NCI-H1436 (cell line): ENCODE results near the gene GAA.
A peak's percentile ranks its signal among the peaks of the same experiment; 100 is the strongest.

Experiments used
- DNase-seq: peaks from one replicate; lab custom pipeline; 2025; lab: John Stamatoyannopoulos, UW

The GAA gene

DNA sequence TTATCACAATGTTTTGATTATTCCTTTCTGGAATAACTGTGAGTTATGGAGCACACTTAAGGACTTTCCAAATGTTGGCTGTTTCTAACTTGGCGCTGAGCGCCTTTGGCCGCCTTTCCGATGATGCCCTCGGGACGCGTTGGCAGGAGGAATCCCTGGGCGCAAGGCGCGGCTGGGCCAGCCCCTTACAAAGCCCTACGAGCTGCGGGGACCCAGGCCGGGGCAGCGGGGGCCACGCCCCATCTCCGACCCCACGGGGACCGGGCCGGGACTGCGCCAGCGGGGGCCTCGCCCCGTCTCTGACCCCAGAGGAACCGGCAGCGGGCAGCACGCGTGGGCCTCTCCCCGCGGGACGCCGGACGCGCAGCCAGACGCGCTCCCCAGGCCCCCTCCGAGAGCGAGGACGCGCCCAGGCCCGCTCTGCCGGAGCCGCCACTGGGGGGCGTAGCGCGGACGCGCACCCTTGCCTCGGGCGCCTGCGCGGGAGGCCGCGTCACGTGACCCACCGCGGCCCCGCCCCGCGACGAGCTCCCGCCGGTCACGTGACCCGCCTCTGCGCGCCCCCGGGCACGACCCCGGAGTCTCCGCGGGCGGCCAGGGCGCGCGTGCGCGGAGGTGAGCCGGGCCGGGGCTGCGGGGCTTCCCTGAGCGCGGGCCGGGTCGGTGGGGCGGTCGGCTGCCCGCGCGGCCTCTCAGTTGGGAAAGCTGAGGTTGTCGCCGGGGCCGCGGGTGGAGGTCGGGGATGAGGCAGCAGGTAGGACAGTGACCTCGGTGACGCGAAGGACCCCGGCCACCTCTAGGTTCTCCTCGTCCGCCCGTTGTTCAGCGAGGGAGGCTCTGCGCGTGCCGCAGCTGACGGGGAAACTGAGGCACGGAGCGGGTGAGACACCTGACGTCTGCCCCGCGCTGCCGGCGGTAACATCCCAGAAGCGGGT lies at the start of gene GAA:
TSS of gene GAA (plus strand) at position 571 of the 935 bp plus-strand sequence. CDS start 3,006 bp downstream, outside the sequence.
- DNase-seq = peak; percentile 91

DNA sequence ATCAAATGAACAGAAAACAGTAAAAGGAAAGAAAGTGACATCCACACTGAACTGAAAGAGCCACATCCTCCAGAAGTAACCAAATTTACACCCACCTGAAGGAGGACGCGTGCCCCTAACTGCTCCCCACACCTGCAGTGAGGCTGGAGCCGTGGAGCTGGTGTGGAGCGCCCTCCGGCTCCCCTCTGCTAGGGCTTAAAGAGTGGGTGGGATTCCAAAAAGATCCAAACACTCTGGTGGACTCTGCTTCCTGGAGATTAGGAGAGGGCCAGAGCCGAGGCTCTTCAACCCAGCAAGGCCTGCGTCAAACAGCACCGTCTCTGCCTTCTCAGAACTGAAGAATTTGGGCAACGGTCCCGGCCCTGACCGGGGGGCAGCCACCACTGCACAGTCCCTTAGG lies 49.7 kb upstream of the GAA start:
- no peak for DNase-seq

DNA sequence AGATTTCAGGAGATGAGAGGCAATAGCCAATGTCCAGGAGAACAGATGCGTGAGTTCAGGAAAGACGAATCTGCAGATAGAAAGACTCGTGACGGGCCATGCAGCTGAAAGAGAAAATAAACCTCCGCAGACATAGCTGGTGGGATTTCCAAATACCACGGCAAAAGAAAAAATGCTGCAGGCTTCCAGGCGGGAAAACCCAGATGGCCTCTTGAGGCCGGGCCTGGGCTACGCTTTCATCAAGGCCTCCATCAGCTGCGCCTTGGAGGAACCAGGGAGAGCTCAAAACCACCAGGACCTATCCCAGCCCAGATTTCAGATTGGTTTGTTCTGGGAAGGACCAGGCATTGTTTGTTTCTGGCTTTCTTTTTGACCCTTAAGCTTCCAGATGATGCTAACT lies 48.3 kb upstream of the GAA start:
- DNase-seq = no peak

DNA sequence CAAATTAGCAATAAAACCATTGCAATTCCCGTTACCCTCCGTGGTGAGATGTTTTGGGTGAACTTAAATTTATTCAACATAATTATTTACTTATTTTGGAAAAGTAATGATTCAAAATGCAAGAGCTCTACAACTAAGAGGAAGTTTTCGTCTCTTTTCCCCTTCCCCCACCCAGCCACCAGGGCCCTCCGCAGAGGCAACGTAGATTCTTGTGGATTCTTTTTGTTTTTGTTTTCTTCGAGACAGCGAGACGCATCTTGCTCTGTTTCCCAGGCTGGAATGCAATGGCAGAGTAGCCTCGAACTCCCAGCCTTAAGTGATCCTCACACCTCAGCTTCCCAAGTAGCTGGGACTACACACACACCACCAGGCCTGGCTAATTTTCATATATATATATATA lies 45.8 kb upstream of the GAA start:
- DNase-seq = no peak

DNA sequence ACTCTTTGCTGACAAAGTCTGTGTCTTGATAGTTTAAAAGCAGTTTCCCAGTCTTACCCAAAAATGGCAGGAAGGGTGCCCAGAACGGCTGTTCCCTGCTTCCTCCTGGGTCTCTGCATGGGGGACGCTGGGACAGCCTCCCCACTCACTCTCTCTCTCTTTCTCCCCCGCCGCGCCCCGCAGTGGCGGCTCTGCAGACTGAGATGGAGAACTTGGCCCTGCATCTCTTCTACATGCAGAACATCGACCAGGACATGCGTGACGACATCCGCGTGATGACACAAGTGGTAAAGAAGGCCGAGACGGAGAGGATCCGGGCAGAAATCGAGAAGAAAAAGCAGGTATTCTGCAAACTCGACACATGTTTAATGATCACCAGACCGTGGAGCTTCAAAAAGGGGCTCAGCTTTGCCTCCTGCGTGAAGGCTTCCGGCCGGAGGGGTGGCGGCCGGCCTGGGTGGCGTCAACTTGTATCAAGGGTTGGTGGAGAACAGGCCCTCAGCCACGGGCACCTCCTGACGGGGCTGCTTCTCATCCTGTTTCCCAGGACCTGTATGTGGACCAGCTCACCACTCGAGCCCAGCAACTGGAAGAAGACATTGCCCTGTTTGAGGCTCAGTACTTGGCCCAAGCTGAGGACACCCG lies 42.9 kb upstream of the GAA start:
- DNase-seq = no peak

DNA sequence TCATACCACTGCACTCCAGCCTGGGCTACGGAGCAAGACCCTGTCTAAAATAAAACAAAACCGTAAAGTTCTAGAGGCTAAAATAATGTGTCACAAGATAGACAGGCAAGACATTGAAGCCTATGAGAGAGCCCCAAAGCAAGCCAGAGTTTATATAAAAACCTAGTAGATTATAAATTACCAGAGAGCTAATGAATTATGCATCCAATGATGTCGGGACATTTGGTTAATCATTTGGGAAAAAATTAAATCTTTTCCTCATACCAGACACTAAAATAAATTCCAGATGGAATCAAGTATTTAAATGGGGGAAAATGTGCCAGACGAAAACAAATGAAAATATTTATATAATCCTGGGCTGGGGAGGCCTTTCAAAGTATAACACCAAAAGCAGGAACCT lies 40.7 kb upstream of the GAA start:
- no peak for DNase-seq

DNA sequence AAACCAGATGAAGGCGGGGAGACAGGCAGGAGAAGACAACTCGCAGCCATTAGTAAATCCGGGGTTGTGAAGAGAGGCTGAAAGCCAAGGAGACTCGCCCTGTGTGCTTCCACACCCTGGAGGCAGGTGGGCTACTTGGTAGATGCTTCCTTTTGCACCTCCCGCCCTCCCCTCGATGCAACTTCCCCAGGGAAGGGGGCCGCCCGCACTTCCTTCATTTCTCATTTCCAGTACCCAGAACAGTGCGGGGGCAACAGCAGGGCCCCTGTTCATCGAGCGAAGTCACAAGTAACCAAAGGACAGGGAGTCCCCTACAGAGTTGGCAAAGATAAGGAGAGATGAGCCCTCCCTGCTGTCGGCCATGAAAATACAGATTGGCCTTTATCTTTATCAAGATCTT lies 40.0 kb upstream of the GAA start:
- DNase-seq = no peak

DNA sequence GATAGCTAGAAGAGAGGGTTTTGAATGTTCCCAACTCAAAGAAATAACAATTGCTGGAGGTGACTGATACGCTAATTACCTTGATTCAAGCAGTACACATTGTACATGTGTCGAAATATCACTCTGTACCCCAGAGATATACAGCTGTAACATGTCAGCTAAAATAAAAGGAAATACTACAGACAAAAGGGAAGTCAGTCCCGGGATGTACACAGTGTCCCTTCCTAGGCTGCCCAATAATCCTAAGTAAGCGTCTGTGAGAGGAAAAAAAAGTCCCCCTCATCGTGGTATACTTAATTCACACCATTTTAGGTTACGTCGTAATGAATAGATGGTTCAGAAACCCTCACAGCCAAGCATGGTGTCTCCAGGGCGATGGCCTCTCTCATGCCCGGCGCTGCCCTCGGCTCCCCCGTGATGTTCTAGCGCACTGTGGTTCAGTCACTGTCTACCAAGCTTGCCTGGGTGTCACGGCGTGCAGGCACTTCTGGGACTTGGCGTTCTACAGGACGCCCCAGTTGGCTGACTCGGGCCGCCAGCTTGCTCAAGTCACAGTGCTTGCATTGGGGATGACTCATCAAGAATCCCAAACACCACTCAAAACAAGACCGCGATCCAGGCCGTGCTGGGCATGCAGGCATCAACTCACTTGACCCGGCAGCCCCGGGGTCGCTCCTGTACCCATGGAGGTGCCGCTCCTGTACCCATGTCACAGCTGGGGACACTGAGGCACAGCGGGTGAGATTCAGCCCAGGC lies 37.4 kb upstream of the GAA start:
- no peak for DNase-seq

DNA sequence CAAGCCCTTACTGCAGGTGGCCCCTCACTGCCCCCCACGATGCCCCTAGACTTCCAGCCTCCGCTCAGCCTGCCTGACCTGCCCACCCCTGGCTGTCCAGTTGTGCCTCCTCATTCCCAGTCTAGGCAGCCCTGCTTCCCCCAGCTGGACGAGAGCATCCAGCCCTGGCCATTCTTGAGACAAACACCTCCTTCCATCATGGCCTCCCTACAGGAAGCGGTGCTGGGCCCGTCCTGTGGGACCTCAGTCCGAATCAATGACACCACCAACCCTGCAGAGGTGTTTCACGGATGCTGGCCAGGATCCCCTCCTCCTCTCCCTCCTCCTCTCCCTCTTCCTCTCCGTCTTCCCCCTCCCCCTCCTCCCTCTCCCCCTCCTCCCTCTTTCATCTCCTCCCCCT lies 36.7 kb upstream of the GAA start:
- no peak for DNase-seq

DNA sequence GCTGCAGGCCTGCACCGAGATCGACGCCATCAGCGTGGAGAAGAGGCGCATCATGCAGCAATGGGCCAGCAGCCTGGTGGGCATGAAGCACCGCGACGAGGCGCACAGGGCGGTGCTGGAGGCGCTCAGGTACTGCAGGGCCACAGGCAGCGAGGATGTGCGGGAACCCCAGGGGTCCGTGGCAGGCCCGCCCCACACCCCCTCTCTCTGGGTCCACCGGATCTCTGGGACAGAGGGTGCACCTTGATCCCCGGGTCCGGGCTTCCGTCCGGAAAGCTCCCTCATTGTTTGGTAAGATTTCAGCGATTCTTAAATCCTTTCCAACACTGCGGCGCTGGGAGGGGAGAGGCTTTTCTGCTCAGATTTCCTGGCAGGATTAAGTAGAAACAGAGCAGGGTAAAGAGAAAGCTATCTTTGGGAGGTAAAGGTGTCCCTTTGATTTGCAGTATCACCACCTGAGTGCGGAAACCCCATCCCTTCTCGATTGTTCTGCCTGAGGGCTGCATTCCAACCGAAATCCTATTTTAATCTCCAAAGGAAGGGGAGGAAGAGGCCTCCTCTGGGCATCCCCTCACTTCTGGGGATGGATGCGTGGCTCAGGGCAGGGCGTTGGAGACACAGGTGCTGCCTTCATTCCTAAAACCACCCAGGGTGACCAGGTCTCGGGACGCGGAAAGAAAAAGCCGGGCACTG lies 35.8 kb upstream of the GAA start:
- no peak for DNase-seq

DNA sequence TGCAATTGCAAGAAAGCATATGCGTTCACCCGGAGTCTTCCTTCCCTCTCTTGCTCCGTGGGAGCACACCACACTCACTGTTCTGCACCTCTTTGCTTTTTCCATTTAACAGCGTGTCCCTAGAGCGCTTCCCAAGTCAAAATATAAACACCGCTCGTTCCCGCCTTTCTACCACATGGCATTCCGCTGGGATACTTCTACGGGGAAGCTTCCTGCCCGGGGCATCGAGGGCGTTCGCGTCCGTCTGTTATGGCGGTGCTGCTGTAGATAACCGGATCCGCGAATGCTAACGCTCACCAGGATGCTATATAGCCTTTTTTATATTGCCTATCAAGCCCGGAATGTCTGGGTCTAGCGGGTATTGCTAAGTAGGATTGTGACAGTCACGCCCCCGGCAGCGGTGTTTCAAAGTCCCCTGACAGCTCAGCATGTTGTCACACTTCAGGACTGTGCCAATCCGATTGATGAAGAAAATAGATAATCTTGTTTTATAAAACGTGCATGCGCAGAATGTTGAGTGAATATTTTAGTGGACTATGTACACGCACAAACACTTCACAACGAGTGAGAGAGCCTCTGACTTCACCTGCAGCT lies 33.9 kb upstream of the GAA start:
- no peak for DNase-seq

DNA sequence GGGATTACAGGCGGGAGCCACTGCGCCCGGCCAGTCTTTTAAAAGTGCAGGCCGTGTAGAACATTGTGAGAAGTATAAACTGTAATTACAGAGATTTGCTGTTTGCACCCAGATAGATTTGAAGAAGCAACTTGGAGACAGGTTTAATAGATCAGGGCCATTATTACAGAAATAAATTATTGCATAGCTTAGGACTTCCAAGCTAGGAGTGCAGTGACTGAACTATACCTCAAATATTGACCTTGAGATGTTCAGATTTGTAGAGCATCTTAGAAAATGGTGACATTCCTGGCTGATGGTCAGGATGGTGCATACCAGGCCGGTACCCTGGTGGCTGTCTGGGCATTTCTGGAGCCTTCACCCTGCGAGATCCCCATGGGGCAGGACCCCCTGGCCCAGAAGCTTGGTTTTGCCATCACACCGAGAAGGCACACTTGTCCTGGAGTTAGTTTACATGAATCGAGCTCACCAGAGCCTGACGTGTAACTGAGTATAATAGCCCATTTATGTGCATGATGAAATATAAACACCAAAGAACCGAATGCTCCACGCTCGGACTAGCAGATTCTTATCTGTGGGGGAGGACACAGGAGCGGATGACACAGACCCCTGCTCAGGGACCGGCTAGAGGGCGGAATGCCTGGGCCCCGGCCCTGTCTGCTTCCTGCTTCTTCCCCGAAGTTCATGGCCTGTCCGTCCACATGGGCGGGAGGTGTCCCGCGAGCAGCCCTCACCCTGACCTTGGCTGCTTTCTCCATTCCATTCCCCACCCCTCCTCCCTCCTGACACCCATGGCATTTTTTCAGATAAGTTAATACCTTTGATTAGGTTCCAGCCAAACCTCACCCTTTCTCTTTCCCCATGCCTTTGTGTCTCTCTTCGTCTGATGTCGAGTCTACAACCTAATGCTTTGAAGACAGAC lies 32.8 kb upstream of the GAA start:
- DNase-seq = no peak

DNA sequence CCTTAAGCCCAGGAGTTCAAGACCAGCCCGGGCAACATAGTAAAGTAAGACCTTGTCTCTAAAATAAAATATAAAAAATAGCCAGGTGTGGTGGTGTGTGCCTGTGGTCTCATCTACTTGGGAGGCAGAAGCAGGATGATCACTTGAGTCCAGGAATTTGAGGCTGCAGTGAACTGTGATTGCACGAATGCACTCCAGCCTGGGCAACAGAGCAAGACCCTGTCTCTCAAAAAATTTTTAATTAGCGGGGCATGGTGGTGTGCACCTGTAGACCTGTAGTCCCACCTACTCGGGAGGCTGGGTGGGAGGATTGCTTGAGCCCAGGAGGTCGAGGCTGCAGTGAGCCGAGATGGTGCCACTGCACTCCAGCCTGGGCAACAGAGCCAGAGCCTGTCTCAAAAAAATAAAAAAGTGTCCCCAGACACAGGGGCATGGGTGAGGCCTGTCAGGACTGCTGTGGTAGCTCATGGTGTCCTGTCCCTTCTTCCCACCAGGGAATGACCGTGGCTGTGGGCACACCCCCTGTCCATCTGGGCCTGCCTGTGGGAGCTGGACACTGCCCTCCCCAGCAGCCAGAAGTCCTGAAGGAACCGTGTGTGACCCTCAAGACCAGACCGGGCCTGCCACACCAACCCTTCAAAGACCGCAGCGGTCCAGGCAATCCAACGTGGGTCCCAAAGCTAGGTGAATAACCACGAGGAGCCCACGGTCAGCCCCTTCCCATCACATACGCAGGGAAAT lies 30.8 kb upstream of the GAA start:
- DNase-seq = no peak

DNA sequence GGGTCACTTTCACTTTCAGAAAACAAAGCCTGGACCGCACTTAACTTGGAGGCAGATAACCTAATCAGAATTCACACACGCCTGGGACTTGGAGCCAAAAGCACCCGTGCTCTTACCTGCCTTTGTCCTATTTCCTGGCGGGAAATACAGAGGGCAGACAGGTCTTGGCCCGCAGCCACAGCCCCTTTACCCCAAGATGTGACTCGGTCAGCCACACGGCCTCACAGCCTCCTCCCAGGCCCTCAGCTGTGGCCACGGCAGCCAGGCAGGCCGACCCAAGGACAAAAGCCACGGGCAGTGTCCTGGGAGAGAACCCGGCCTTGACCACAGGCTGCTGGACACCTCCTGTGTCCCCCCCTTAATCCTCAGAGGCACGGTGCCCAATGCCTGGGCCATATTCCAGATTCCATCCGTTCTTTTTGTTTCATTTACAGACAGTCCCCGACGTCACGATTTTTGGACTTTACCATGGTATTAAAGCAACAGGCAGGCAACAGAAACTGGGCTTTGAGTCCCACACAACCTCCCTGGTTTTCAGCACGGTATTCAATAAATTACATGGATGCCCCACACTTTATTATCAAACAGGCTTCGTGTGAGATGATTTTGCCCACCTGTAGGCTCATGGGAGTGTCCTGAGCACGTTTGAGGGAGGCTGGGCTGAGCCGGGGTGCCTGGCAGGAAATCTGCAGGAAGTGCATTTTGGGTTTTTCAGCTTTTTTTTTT lies 30.1 kb upstream of the GAA start:
- no peak for DNase-seq

DNA sequence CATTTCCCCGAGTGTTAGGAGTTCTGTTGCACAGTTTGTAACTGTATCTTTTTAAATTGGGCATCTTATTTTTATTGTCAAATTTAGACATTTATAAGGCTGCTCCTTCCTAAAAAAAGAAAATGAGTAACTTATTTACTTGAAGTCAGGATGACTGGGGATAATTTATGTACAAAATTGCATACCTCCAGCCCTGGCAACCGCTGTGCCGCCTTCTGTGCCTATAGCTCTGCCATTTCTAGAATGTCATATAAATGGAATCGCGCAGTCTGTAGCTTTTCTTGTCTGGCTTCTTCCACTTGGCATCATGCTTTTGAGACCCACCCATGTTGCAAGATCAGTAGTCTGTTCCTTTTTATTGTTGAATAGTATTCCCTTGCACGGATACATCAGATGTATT lies 29.0 kb upstream of the GAA start:
- no peak for DNase-seq

DNA sequence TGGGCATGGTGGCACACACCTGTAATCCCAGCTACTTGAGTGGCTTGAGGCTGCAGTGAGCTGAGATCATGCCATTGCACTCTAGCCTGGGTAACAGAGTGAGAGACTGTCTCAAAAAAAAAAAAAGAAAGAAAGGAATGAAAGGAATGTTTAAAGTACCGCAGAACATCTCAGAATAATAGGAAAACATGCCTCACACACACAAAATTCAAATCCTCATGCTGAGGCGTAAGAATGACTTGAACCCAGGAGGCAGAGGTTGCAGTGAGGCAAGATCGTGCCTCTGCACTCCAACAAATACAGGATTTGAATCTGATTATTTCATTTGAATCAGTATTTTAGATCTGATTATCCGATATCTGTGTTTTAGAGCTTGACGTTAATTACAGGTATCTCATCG lies 21.3 kb upstream of the GAA start:
- no peak for DNase-seq

DNA sequence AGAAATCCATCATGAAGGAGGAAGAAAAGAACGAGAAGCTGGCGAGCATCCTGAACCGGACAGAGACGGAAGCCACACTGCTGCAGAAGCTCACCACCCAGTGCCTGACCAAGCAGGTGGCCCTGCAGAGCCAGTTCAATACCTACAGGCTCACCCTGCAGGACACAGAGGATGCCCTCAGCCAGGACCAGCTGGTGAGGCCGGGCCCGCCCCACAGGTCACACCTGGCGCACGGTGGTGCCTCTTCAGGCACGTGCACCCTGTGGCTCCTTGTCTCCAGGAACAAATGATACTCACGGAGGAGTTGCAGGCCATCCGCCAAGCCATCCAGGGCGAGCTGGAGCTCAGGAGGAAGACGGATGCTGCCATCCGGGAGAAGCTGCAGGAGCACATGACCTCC lies 19.8 kb upstream of the GAA start:
- DNase-seq = no peak

DNA sequence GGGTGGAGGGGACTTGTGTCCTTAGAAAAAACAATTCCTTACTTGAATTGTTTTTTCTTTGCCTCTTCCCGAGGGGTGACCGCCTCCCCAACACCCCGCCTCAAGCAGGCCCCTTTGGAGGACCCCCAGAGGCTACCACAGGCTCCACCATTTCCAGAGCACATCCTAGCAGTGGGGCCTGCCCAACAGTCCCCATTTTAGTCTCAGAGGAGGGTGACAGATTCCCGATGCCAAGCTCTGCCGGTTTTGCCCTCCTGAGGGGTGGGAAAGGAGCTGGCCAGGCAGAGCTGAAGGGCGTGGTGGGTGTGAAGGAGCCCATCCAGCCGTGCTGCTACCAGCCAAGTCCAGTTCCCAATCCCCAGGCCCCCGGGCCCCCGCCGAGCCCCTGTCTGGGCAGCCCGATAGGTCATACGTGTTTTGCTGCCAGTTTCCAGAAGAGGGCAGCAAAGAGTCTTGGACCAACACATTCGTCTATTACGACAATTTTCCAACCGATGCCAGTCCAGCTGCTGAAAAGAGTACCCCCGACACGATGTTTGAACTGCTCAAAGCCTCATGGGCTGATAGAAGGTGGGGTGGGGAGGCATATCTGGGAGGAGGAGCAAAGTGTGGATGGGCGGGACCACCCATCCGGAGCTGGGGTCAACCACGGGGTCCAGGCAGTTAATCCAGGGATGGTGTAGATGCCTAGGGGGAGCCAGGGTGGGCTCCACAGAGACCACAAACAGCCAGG lies 18.8 kb upstream of the GAA start:
- DNase-seq = peak; percentile 85
